ENCODE data around the gene CYP1B1.

Gene CYP1B1

GRCh38 chr2:38074764-38075506, 1.0 kb downstream of the CYP1B1 start:
- no peak for DNase-seq (ENCODE audit: low read depth)

DNA sequence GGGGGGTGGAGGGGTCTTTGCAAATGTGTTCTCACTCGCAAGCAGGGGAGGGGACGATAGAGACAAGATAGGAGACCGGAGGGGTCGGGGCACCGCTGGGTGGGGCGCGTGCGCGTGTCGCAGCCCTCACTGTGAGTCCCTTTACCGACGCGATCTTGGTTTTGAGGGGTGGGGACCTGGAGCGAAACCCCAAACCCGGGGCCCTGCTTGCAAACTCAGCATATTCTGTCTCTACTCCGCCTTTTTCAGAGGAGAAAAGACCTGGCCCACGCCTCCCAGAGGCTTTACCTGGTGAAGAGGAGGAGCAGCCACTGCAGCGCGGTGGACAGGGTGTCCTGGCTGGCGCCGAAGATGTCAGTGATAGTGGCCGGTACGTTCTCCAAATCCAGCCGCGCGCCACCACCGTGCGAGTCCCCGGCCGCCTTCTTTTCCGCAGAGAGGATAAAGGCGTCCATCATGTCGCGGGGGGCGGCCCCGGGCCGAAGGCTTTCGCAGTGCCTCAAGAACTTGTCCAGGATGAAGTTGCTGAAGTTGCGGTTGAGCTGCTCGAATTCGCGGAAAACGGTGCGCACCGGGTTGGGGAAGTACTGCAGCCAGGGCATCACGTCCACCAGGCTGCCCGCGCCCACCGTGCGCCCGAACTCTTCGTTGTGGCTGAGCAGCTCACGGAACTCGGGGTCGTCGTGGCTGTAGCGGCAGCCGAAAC, 1.7 kb downstream of the CYP1B1 start:
- no peak for DNase-seq (ENCODE audit: low read depth)

DNA sequence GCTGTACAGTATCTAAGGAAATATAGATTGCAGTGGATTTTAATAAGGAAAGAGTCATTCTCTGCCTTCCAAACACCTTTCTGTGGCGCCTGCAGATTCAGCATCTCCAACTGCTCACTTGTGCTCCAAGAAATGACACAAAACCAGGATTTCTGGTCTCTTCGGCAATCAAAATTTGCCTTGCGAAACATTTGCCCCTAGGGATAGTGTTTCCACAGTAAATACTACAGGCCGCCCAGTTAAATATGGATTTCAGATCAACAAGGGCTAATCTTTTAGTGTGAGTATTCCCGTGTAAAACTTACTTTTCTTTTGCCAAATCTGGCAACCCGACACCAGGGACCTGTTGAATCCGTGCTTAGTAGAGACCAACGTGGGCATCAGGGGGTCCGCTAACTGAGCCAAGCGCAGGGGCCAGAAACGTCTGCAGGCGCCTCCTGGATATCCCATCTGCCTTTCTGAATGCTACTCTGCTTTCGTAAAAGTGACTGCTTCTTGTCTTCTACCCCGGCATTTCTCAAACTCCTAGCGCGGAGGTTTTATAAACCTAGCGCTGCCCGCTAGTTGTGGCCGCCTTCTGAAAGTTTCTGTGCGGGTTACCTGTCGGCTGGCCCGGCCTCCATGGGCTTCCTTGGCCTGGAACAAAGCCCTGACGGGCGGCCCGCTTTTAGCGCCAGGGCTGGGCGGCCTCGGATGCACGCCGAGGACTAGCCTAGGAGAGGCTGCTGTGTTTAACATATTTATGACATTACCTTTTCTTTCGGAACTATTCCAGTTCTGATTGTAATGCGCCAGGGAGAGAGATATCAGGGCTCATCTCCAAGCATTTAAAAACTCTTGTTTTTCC, 2.5 kb downstream of the CYP1B1 start:
- no peak for DNase-seq (ENCODE audit: low read depth)

DNA sequence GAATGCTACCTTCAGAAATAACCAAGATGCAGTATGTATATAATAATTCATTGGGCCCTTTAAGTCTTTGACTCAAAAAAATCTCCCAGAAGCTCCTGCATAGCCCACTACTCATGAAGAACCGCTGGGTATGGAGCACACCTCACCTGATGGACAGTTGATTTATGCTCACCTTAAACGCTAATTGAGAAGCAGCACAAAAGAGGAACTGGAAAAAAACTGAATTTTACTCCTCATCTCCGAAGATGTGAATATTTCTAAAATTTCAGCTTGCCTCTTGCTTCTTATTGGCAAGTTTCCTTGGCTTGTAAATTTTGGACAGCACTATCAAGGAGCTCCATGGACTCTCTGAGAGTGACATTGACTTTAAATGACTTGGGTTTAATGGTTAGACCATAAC, 5.5 kb downstream of the CYP1B1 start:
- DNase-seq (ENCODE audit: low read depth) = no peak

DNA sequence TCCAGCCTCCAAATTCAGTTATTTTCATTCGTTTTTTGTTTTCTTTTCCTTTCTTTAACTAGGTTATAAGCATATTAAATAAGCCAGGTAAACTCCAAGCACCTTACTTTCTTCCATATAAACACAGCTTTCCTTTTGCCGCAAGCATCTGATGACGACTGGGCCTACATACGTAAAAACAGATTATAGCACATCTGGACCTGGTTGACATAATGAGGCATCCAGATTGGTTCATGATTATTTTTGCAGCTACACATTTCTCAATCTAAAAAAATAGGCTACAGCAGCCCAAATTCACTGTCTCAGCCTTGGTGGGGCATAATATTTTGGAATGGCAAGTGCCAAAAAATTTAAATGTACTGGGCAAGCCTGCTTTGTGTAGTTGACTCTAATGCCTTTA, 7.7 kb downstream of the CYP1B1 start:
- no peak for DNase-seq (ENCODE audit: low read depth)

- DNase-seq (ENCODE audit: low read depth) = no peak
Observed at GRCh38 chr2:38066421-38067115, 9.4 kb downstream of the CYP1B1 start.

GRCh38 chr2:38065502-38066135, 10.3 kb downstream of the CYP1B1 start:
- DNase-seq (ENCODE audit: low read depth) = no peak

- DNase-seq (ENCODE audit: low read depth) = no peak
Observed at GRCh38 chr2:38064801-38065501, 11.0 kb downstream of the CYP1B1 start.

GRCh38 chr2:38060236-38061018, 15.5 kb downstream of the CYP1B1 start:
- no peak for DNase-seq (ENCODE audit: low read depth)

DNA sequence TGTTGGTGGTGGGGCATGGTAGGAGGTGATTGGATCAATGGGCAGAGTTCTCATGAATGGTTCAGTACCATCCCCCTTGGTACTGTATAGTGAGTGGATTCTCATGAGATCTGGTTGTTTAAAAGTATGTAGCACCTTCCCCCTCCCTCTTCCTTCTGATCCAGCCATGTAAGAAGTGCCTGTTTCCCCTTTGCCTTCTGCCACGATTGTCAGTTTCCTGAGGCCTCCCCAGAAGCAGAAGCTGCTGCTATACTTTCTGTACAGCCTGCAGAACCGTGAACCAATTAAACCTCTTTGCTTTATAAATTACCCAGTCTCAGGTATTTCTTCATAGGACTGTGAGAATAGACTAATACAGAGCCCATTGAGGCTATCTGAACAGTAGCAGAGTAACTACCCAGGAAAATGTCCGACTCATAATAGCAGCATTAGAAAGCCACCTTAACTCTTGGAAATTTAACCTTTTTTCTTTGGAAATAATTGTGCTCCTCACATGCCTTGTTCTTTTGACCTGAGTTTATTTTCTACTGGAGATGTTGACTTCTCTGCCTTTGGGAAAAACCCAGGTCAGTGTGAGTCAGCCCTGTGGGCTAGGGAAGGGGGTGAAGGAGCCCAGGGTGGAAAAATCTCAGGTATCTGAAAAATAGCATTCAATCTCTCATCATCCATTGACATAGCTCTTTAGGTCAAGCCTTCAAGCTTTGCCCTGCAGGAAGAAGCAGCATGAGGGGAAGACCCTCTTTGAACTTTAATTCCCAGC, 18.1 kb downstream of the CYP1B1 start:
- DNase-seq (ENCODE audit: low read depth) = no peak

GRCh38 chr2:38056216-38056615, 19.7 kb downstream of the CYP1B1 start:
- DNase-seq (ENCODE audit: low read depth) = no peak

GRCh38 chr2:38045811-38046210, 30.1 kb downstream of the CYP1B1 start:
- no peak for DNase-seq (ENCODE audit: low read depth)

GRCh38 chr2:38039121-38039910, 36.6 kb downstream of the CYP1B1 start:
- no peak for DNase-seq (ENCODE audit: low read depth)

GRCh38 chr2:38038682-38039081, 37.3 kb downstream of the CYP1B1 start:
- no peak for DNase-seq (ENCODE audit: low read depth)

GRCh38 chr2:38037757-38038621, 38.0 kb downstream of the CYP1B1 start:
- DNase-seq (ENCODE audit: low read depth) = no peak

DNA sequence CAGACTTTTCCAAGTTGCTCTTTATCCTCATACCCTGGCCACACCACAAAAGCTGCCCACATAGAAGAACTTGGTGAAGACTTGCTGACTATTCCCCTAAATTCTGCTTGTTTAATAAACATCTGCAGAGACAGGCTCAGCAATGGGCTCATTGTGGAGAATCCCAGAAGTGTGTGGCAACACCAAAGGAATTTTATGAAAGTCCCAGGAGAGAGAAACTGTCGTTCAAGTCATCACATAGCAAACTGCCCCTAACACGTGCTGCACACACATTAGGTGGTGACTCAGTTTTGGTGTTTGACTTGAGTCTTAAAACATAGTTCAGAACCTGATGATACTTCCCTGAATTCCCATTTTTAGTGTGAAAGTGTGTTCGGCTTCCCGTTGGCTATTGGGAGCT, 38.6 kb downstream of the CYP1B1 start:
- DNase-seq (ENCODE audit: low read depth) = no peak

DNA sequence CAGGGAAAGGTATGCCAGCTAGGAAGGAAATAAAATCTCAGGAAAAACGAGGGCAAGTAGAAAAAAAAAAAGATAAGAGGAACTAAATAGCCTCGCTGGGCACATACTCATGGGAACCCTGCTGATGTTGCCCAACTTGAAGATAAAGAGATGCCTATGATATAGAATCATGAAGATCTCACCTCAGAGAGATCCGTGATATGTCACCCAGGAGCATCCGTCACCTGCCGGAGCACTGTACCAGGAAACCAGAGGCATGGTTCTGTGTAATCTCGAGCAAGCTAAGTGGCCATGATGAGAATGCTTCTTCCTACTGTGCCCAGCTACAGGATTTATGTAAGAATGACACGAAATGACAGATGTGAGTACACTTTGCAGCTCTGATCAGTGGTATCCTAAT, 40.0 kb downstream of the CYP1B1 start:
- no peak for DNase-seq (ENCODE audit: low read depth)

DNA sequence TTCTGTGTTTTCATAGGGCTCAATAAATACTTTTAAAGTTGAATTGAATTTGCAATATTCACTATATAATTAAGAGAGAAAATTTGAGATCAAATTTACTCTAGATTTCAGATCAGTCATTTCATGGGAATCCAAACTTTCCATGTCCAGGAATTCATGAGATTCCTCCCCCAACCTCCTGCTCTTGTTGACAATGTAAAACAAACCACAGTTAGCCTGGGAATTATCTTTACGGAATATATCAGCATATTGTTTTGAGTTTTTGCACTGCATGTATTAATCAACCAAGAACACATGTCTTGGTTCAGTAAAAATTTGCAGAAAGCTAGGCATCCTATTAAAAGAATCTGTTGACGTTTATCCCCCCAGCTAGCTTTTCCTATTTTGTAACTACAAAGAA, 42.3 kb downstream of the CYP1B1 start:
- DNase-seq (ENCODE audit: low read depth) = no peak

Measured in activated T-cell treated with anti-CD3 and anti-CD28 coated beads for 24 hours (primary cell).